Thyroid gland (tissue), 4 donors: ENCODE results near the gene AZGP1. TPM values are rescaled to one million over a fixed set of nuclear protein-coding genes. Genes with fewer than 3 reads are reported as not detected.
"Not testable (repeated sequence)": the region's sequence is repeated elsewhere in the genome, so short reads cannot be mapped to it uniquely, and the experiment has no call there.

Experiments
- DNase-seq, 2 donors: peaks; one replicate each; pipeline ENCODE4 v3.0.0-alpha.2; 2019
- H3K27ac ChIP-seq, 3 donors: fragments of 200-600 bp; sonication (generic); 1 replicate in 2 of 3; 2 replicates in 1 of 3; pipeline ENCODE4 v1.5.1; 2016 to 2019; ENCODE audit warnings: mild to moderate bottlenecking in 1 of 3, moderate library complexity in 1 of 3
- H3K27me3 ChIP-seq: fragments of 200-600 bp; sonication (generic); one replicate; pipeline ENCODE4 v1.5.1; 2019
- H3K36me3 ChIP-seq, 2 donors: fragments of 200-600 bp; sonication (generic); one replicate each; pipeline ENCODE4 v1.5.1; 2016 to 2019
- H3K4me1 ChIP-seq, 2 donors: fragments of 200-600 bp; sonication (generic); one replicate each; pipeline ENCODE4 v1.5.1; 2017 to 2019
- H3K4me3 ChIP-seq, 3 donors: fragments of 200-600 bp; sonication (generic); replicated peaks in 1 of 3; 1 replicate in 2 of 3; 2 replicates in 1 of 3; pipeline ENCODE4 v1.5.1; 2016; ENCODE audit warnings: mild to moderate bottlenecking in 1 of 3
- H3K9me3 ChIP-seq: fragments of 200-600 bp; sonication (generic); one replicate; pipeline ENCODE4 v1.5.1; 2017
- CTCF ChIP-seq, 6 experiments: fragments of 200-600 bp in 3 of 6; fragments of 450-650 bp in 3 of 6; sonication (generic) in 3 of 6; IDR thresholded peaks; one replicate each; pipeline ENCODE4 v1.5.1; 2016 to 2019; ENCODE audit warnings: antibody characterized with exemption in 6 of 6, mild to moderate bottlenecking in 2 of 6, inconsistent platforms in 1 of 6, moderate library complexity in 1 of 6
- POLR2A ChIP-seq, 2 donors: fragments of 450-650 bp; IDR thresholded peaks; one replicate each; pipeline ENCODE4 v1.6.1; 2017; ENCODE audit warnings: antibody characterized with exemption in 2 of 2, mild to moderate bottlenecking in 2 of 2, moderate library complexity in 1 of 2
- WGBS, 2 donors: methylation state at CpG; one replicate each; pipeline ENCODE4 v1.1.5; 2017; 5-methylcytosine and 5-hydroxymethylcytosine counted together
- intact Hi-C: fragments of 100-400 bp; cut with DNase I; formaldehyde crosslinking; loops from one replicate; pipeline ENCODE4 v1.15.1; 2023
- total RNA-seq, 4 donors: library from RNA; depleted of rRNA; stranded (reverse); fragments of >200 nt; gene quantifications; one replicate each; pipeline ENCODE4 v1.2.3, GENCODE V29; 2016

Gene AZGP1
- total RNA-seq, 4 donors from 2014 or later = 1.6 to 3.5 (median 3.1) TPM; not detected in 1

DNA sequence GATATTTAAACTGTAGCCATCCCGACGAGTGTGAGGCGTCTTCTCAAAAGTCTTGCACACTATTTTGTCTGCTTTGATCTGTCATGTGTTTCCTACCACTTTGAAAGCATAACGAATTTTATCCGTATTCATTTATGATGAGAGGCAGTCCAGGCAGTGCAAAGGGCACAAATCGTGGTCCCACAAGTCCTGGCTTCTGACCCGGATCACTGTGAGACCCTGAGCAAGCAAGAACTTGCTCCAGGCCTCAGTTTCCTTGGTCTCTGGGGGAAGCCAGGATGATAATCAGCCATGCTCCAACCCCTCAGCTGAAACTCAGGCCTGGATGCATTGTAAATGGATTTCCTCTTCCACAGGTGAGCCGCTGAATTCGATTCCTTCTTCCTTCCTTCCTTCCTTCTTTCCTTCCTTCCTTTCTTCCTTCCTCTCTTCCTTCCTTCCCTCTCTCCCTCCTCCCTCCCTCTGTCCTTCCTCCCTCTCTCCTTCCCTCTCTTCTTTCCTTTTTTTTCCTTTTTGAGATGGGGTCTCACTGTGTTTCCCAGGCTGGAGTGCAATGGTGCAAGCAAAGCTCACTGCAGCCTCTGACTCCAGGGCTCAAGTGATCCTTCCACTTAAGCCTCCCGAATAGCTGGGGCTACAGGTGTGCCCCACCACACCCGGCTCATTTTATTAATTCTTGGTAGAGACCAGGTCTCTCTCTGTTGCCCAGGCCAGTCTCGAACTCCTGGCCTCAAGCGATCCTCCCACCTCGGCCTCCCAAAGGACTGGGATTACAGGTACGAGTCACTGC is 21.1 kb upstream of the AZGP1 start:
- WGBS, 2 donors = 73 to 83% methylated on average over 15 of the region's 15 CpGs
- H3K4me3 ChIP-seq = peak overlapping the region in 1 of 3 donors; percentile 38
- intact Hi-C loops = no loop called here
- no peaks in the 10 kb centered on the region for H3K36me3 ChIP-seq
- no peak for DNase-seq
- H3K27me3 ChIP-seq = no peaks in the 10 kb centered on the region
- peaks cover 12 to 15% of the 10 kb centered on the region in 2 donors for H3K4me1 ChIP-seq
- peak overlapping the region in 2 of 3 donors; percentile 48 to 74 for H3K27ac ChIP-seq
- no peak for TF ChIP-seq CTCF (IDR thresholded peaks at IDR 0.05)
- no peak for TF ChIP-seq POLR2A (IDR thresholded peaks at IDR 0.05)
- H3K9me3 ChIP-seq = no peaks in the 10 kb centered on the region

DNA sequence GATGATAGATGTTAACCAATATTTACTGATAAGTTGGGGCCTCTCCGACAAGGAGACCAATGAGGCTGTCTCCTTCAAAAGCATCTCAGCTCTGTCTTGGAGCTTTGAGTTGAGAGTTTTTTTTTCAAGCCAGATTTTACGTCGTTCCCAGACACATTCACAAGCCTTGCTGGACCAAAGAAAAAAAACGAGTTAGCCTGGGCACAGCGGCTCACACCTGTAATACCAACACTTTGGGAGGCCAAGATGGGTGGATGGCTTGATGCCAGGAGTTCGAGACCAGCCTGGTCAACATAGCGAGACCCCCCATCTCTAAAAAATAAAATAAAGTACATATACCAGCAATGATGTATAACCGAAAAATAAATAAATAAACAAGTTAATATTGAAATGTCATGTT is 19.0 kb upstream of the AZGP1 start:
- no peak overlapping the region for H3K27ac ChIP-seq
- H3K9me3 ChIP-seq = no peaks in the 10 kb centered on the region
- H3K4me3 ChIP-seq = no peak overlapping the region
- H3K27me3 ChIP-seq = no peaks in the 10 kb centered on the region
- DNase-seq = no peak
- intact Hi-C loops = loop anchor here (5.0 kb wide), 1 partner anchor 87 kb away; the partner anchor contains the start of gene ZNF3
- TF ChIP-seq POLR2A (IDR thresholded peaks at IDR 0.05) (no peak), CTCF (IDR thresholded peaks at IDR 0.05) (no peak)
- peaks cover 12 to 15% of the 10 kb centered on the region in 2 donors for H3K4me1 ChIP-seq
- 75 to 85% methylated on average over 8 of the region's 8 CpGs for WGBS, 2 donors
- H3K36me3 ChIP-seq = no peaks in the 10 kb centered on the region

DNA sequence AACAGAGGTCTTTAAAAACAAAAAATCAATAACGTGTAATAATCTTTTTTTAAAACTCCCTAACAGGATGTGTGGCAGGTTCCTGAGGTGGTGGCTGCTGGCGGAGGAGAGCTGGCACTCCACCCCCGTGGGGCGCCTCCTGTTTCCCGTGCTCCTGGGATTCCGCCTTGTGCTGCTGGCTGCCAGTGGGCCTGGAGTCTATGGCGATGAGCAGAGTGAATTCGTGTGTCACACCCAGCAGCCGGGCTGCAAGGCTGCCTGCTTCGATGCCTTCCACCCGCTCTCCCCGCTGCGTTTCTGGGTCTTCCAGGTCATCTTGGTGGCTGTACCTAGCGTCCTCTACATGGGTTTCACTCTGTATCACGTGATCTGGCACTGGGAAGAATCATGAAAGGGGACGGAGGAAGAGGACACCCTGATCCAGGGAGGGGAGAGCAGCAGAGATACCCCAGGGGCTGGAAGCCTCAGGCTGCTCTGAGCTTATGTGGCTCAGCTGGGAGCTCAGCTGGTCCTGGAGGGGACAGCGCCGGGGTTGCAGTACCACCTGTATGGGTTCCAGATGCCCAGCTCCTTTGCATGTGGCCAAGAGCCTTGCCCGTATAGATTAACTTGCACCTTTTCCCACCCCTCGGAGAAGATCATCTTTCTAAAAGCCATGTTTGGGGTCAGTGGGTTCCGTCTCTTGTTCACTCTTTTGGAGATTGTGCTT is 16.7 kb upstream of the AZGP1 start:
- no peak for DNase-seq
- H3K27ac ChIP-seq = no peak overlapping the region
- H3K9me3 ChIP-seq = no peaks in the 10 kb centered on the region
- no peaks in the 10 kb centered on the region for H3K27me3 ChIP-seq
- intact Hi-C loops = loop anchor here (5.0 kb wide), 1 partner anchor 90 kb away; the partner anchor contains the start of gene ZNF3
- no peaks in the 10 kb centered on the region for H3K36me3 ChIP-seq
- TF ChIP-seq POLR2A (IDR thresholded peaks at IDR 0.05) (no peak), CTCF (IDR thresholded peaks at IDR 0.05) (no peak)
- no peak overlapping the region for H3K4me3 ChIP-seq
- WGBS, 2 donors = 64 to 78% methylated on average over 14 to 21 of the region's 21 CpGs
- peaks cover 6 to 9% of the 10 kb centered on the region in 2 donors for H3K4me1 ChIP-seq

DNA sequence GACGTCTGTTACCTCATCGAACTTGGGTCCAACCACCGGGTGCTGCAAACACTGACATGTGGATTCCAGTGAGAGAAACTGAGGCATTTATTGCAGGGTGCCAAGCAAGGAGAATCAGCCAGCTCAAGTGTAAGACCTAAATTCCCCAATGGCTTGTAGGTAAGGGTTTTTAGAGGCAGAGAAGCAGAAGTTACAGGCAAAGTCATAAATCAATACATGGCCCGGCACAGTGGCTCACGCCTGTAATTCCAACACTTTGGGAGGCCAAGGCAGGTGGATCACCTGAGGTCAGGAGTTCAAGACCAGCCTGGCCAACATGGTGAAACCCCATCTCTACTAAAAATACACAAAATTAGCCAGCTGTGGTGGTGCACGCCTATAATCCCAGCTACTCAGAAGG is 15.7 kb upstream of the AZGP1 start:
- intact Hi-C loops = loop anchor here (5.0 kb wide), 1 partner anchor 91 kb away; the partner anchor contains the start of gene ZNF3
- H3K9me3 ChIP-seq, H3K27me3 ChIP-seq, H3K4me1 ChIP-seq, DNase-seq, H3K36me3 ChIP-seq, H3K27ac ChIP-seq, H3K4me3 ChIP-seq: not testable (repeated sequence)
- WGBS, 2 donors = 62 to 72% methylated on average over 6 of the region's 6 CpGs

- WGBS, 2 donors = 23 to 26% methylated on average over 14 of the region's 14 CpGs
- H3K27me3 ChIP-seq = no peaks in the 10 kb centered on the region
- no peaks in the 10 kb centered on the region for H3K36me3 ChIP-seq
- H3K27ac ChIP-seq = no peak overlapping the region
- no peak for DNase-seq
- H3K4me1 ChIP-seq = peaks cover 0 to 5% of the 10 kb centered on the region in 2 donors
- H3K9me3 ChIP-seq = no peaks in the 10 kb centered on the region
- no peak for TF ChIP-seq POLR2A (IDR thresholded peaks at IDR 0.05)
- TF ChIP-seq CTCF (IDR thresholded peaks at IDR 0.05) = no peak
- H3K4me3 ChIP-seq = no peak overlapping the region
- intact Hi-C loops = loop anchor here (5.0 kb wide), 1 partner anchor 92 kb away; the partner anchor contains the start of gene ZNF3
These were observed 14.6 kb upstream of the AZGP1 start for GRCh38 chr7:99990460-99990852.
